AG04449 (cell line): ENCODE data around the gene RBM8A.

ENCODE experiments used
- CTCF ChIA-PET: fragments of 350-600 bp; formaldehyde crosslinking; extraction: SDS; loops from one replicate; lab custom pipeline; 2021; ENCODE audit warnings: antibody characterized with exemption; lab: Yijun Ruan, JAX
- POLR2A ChIA-PET: fragments of 400-600, 350-600 bp; formaldehyde crosslinking; extraction: SDS; loops from one replicate; lab custom pipeline; 2020; ENCODE audit warnings: antibody characterized with exemption, inconsistent platforms; lab: Yijun Ruan, JAX
- DNase-seq: peaks from one replicate; pipeline ENCODE4 v3.0.0-alpha.2; 2010; ENCODE audit warnings: low read depth, low spot score
- H3K4me3 ChIP-seq: 2 replicates; pipeline ENCODE4 v1.5.1; 2011; ENCODE audit warnings: low read depth, mild to moderate bottlenecking, control low read depth, low read length
- TF ChIP-seq, protein P1 (sequence below): IDR thresholded peaks from one replicate; pipeline ENCODE4 v1.5.1; 2011; ENCODE audit warnings: mild to moderate bottlenecking, moderate library complexity, low read length, control low read depth, inconsistent platforms; ENCODE audit not compliant: insufficient read depth; ENCODE audit errors: missing control alignments

RBM8A gene

DNA sequence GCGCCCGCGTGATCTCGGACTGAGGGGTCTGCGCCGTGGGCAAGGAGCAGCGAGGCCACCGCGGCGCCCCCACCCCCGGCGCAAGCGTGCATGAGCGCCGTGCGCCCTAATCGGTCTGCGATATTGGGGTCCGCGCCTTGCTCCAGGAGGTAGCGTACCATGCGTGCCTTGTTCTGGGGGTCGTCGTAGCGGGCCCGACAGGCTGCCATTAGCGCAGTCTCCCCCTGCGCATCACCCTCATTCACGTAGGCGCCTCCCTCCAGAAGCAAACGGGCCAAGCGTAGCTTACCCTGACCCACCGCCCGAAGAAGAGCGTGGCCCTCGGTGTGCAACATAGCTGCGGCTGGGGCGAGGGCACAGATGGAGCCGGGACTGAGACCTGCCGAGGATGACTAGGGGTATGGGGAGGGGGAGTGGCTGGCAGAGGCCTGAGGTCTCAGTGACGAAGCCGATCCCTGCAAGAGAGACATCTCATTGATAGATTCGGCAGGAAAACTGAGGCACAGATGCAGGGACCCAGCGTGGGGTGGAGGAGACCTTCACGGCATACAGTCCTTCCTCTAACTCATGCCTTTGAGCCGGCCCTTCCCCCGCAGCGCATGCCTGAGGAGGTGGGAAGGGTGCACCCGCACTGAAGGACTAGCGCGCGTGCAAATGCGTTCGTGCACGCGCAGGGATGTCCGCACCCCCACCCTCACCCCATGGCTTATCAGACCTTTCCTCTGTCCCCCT lies 34.3 kb upstream of the RBM8A start:
- TF ChIP-seq, protein P1, sequence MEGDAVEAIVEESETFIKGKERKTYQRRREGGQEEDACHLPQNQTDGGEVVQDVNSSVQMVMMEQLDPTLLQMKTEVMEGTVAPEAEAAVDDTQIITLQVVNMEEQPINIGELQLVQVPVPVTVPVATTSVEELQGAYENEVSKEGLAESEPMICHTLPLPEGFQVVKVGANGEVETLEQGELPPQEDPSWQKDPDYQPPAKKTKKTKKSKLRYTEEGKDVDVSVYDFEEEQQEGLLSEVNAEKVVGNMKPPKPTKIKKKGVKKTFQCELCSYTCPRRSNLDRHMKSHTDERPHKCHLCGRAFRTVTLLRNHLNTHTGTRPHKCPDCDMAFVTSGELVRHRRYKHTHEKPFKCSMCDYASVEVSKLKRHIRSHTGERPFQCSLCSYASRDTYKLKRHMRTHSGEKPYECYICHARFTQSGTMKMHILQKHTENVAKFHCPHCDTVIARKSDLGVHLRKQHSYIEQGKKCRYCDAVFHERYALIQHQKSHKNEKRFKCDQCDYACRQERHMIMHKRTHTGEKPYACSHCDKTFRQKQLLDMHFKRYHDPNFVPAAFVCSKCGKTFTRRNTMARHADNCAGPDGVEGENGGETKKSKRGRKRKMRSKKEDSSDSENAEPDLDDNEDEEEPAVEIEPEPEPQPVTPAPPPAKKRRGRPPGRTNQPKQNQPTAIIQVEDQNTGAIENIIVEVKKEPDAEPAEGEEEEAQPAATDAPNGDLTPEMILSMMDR: no peak
- peak overlapping the region; percentile 66 for H3K4me3 ChIP-seq
- CTCF ChIA-PET: no interaction called here
- no peak for DNase-seq
- POLR2A ChIA-PET: no interaction called here

DNA sequence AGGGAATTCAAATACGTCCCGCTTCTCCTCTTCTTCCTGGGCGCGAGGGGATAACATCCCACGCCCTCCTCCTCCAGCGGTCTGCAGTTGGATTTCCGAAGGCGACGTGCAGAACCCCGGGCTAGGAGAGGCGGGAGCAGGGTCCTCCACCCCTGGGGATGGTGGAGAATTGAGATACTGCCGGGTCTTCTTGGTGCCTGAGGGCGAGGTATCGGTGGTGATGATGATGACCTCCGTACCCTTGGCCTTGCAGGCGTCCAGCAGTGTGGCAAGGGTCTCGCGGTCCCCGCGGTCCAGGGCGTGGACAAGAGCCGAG lies 33.8 kb upstream of the RBM8A start:
- no peak for DNase-seq
- ChIA-PET POLR2A (no interaction called here), CTCF (interaction anchor here (1.1 kb wide), 1 partner anchor 11 kb away, joined by 3 read pairs; no protein-coding TSS in a partner anchor)
- TF ChIP-seq, protein P1: no peak
- peak overlapping the region; percentile 66 for H3K4me3 ChIP-seq

DNA sequence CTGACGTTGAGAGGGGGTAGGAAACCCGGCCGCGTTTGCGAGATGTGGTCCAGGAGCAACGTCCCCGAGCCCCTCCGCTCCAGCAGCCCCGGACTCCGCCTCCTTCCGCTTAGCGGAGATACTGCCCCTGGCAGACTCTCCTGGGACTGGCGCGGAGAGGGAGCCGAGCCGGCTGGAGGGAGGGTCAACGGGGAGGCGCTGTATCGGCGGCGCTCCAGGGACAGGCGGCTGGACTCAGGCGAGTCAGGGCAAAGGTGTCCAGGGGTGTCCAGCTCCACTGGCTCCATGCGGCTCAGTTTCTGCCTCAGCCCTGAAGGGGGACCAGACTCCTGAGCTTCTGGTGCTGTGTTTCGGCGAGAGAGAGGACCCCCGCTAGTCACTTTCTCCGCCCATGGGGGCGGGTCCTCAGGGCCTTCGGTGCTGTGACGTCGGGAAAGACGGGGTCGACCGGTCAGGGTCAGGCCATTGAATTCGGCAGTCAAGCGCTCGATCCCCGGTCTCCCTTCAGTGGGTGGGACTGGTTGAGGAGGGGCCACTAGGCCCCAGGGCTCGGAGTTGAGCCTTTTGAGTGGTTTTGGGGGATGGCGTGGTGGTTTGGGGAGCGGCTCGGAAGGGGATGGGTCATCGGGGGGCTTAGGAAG lies 33.3 kb upstream of the RBM8A start:
- DNase-seq: no peak
- TF ChIP-seq, protein P1: no peak
- ChIA-PET CTCF (interaction anchor here (1.1 kb wide), 1 partner anchor 11 kb away, joined by 3 read pairs; no protein-coding TSS in a partner anchor), POLR2A (no interaction called here)
- peak overlapping the region; percentile 66 for H3K4me3 ChIP-seq

DNA sequence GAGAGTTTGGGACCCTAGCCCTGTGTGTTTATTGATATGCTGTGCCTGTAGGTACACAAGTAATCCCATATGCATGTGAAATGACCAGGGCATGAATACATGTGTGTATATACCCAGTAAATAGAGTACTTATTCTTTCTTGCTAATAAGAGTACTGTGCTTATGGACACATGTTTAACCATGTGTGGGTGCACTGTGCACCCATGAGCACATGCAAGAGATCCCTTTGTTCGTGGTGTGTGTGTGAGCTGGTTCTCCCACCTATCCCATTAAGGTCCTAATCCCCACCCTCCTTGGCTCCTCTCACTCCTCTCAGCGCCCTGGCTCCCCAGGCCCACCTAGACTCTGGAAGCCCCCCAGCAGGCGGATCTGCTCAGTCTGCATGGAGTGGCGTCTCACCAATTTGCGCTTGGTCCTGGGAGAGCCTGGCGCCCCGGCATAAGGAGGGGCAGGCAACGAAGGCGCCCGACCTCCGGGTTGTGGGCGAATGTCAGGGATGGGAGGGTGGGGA lies 32.7 kb upstream of the RBM8A start:
- TF ChIP-seq, protein P1: no peak
- H3K4me3 ChIP-seq: peak overlapping the region; percentile 66
- no peak for DNase-seq
- ChIA-PET CTCF (interaction anchor here (1.1 to 3.7 kb wide), 3 partner anchors 10 to 50 kb away, joined by 3 to 11 read pairs (median 9); partner anchors contain the start of genes ITGA10 and RBM8A), POLR2A (no interaction called here)

DNA sequence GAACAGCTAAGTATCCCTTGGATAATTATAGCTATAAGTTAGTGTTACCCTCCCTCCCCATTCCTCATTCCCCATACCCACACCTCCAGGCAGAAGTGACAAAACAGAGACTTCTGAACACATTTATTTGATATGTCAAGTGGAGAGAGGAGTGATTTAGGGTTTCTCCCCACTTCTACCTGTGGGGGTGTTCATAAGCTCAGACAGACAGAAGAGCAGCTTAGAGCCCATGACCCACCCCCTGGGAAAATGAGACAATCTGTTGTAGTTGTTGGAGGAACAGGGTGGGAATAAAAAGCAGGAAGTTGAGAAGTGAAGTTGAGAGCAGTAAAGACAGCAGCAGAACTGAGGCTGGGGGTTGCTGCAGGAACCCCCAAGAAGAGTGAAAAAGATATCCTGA lies 32.0 kb upstream of the RBM8A start:
- TF ChIP-seq, protein P1: no peak
- ChIA-PET POLR2A (no interaction called here), CTCF (interaction anchor here (1.7 to 3.7 kb wide), 3 partner anchors 18 to 50 kb away, joined by 8 to 11 read pairs (median 9); partner anchors contain the start of genes ITGA10 and RBM8A)
- H3K4me3 ChIP-seq: no peak overlapping the region
- no peak for DNase-seq

DNA sequence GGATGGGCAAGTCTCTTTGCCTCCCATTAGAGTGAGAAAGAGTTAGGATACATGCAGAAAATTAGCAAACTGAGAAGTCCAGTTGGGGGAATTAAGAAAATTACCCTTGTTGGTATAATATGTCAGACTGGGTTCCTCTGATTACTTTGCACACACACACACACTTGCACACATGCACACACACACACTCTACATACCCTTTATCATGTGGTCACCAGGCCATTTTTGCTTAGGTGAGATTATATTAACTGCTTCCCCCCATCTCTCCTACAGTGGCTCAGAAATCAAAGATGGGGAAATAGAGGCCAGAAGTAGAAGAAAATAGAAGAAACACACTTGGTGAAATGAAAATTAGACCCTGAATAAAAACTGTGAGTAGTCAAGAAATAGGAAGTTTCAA lies 31.4 kb upstream of the RBM8A start:
- TF ChIP-seq, protein P1: no peak
- H3K4me3 ChIP-seq: no peak overlapping the region
- POLR2A ChIA-PET: interaction anchor here (1.9 kb wide), 1 partner anchor 21 kb away, joined by 9 read pairs; no protein-coding TSS in a partner anchor

More for the DNA sequence above, 31.4 kb upstream of the RBM8A start:
- CTCF ChIA-PET: interaction anchor here (0.9 to 3.7 kb wide), 7 partner anchors 9 to 102 kb away, joined by 3 to 11 read pairs (median 6); partner anchors contain the start of genes ITGA10 and RBM8A
- no peak for DNase-seq
